Measurements from ENCODE around the gene LAG3. TPM values are rescaled to one million over a fixed set of nuclear protein-coding genes. Genes with fewer than 3 reads are reported as not detected.

LAG3 gene
- total RNA-seq, 4 donors from 2014 or later, result 0.41 to 14.6 (median 4.0) TPM

DNA sequence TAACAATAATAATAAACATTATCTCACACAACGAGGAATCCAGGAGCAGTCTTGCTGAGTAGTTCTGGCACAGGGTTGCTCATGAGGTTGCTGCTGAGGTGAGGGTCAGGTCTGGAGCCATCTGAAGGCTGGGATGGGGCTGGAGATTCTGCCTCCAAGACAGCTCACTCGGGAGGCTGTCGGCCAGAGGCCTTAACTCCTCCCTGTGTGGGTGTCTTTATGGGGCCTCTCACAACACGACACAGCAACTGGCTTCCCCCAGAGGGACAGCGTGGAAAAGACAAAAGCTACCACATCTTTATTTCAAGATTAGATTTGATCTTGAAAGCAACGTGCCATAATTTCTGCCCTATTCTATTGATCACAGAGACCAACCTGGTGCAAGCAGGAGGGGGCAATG lies 9.8 kb downstream of the LAG3 start:
- intact Hi-C loops (cut with DNase I; ENCODE audit: low total_unique reads), result no loop called here
- Histone ChIP-seq H3K36me3 (no peaks in the 10 kb centered on the region), H3K27me3 (no peaks in the 10 kb centered on the region), H3K27ac (no peak overlapping the region), H3K9me3 (no peaks in the 10 kb centered on the region), H3K4me1 (no peaks in the 10 kb centered on the region), H3K4me3 (no peak overlapping the region)
- DNase-seq, result no peak
- no peak for TF ChIP-seq POLR2A (IDR thresholded peaks at IDR 0.05)
- TF ChIP-seq, protein P1, sequence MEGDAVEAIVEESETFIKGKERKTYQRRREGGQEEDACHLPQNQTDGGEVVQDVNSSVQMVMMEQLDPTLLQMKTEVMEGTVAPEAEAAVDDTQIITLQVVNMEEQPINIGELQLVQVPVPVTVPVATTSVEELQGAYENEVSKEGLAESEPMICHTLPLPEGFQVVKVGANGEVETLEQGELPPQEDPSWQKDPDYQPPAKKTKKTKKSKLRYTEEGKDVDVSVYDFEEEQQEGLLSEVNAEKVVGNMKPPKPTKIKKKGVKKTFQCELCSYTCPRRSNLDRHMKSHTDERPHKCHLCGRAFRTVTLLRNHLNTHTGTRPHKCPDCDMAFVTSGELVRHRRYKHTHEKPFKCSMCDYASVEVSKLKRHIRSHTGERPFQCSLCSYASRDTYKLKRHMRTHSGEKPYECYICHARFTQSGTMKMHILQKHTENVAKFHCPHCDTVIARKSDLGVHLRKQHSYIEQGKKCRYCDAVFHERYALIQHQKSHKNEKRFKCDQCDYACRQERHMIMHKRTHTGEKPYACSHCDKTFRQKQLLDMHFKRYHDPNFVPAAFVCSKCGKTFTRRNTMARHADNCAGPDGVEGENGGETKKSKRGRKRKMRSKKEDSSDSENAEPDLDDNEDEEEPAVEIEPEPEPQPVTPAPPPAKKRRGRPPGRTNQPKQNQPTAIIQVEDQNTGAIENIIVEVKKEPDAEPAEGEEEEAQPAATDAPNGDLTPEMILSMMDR (IDR thresholded peaks at IDR 0.05), result no peak

DNA sequence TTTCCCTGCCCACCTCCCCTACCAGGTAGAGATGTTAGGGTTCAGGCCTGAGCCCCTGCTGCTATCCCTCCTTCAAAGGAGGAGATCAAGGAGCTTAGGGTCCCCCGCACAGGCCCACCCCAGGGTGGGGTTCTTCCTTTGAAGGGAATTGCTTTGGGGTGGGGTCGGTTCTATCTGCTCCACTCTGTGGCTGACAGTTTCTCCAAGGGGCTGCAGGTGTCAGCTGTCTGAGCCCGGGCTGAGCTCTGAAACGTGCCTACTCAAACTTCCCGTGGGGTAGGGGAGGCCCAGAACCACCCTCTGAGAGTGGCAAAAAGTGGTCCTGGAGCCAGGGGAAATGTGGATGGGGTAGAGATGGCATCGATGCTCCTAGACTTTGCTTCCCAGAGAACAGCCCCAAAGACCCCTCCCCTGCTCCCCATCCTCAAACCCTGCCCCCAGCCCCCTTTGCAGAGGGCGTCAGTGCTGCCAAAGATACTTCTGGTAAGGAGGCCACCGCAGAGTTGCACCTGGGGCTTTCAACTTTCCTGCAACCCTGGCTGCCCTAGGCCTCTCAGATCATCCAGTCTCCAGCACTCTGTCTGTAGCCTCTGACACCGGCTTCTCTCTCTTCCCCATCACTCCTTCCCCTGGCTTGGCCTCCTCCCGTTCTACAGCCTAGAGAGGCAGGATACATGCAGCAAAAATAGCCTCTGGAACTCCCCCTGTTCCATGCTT lies 10.7 kb downstream of the LAG3 start:
- no peak for TF ChIP-seq POLR2A (IDR thresholded peaks at IDR 0.05)
- TF ChIP-seq, protein P1 (IDR thresholded peaks at IDR 0.05), result no peak
- Histone ChIP-seq H3K4me1 (no peaks in the 10 kb centered on the region), H3K4me3 (no peak overlapping the region), H3K36me3 (no peaks in the 10 kb centered on the region), H3K9me3 (no peaks in the 10 kb centered on the region), H3K27ac (no peak overlapping the region), H3K27me3 (no peaks in the 10 kb centered on the region)
- DNase-seq, result no peak
- intact Hi-C loops (cut with DNase I; ENCODE audit: low total_unique reads), result no loop called here

DNA sequence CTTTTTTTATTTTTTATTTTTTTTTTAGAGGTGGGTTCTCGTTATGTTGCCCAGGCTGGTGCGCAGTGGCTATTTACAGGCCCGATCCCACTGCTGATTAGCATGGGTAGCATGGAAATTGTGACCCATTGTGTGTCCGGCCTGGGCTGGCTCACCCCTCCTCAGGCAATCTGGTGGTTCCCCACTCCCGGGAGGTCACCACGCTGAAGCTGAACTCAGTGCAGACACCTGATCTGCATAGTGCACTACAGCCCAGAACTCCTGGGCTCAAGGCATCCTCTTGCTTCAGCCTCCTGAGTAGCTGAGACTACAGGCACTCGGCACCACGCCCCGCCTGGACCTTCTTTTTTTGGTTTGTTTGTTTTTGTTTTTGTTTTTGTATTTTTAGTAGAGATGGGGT lies 11.5 kb downstream of the LAG3 start:
- intact Hi-C loops (cut with DNase I; ENCODE audit: low total_unique reads), result no loop called here
- H3K9me3 ChIP-seq, result no peaks in the 10 kb centered on the region
- no peak overlapping the region for H3K4me3 ChIP-seq
- no peak for DNase-seq
- no peaks in the 10 kb centered on the region for H3K36me3 ChIP-seq
- H3K4me1 ChIP-seq, result no peaks in the 10 kb centered on the region
- no peaks in the 10 kb centered on the region for H3K27me3 ChIP-seq
- H3K27ac ChIP-seq, result no peak overlapping the region
- TF ChIP-seq, protein P1 (IDR thresholded peaks at IDR 0.05), result no peak
- TF ChIP-seq POLR2A (IDR thresholded peaks at IDR 0.05), result no peak

DNA sequence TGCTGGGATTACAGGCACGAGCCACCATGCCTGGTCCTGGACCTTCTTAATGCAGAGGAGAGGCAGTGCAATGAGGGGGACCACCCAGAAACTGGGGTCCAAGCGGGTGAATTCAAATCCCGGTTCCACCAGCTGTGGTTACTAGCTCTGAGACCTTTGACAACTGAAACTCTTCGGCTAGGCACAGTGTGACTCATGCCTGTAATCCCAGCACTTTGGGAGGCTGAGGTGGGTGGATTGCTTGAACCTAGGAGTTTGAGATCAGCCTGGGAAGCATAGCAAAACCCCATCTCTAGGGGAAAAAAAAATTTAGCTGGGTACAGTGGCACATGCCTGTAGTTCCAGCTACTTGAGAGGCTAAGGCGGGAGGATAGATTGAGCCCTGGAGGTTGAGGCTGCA lies 12.0 kb downstream of the LAG3 start:
- Histone ChIP-seq H3K27ac (no peak overlapping the region), H3K36me3 (no peaks in the 10 kb centered on the region), H3K4me1 (no peaks in the 10 kb centered on the region), H3K27me3 (no peaks in the 10 kb centered on the region), H3K9me3 (no peaks in the 10 kb centered on the region), H3K4me3 (no peak overlapping the region)
- DNase-seq, result no peak
- intact Hi-C loops (cut with DNase I; ENCODE audit: low total_unique reads), result no loop called here
- TF ChIP-seq POLR2A (IDR thresholded peaks at IDR 0.05), result no peak
- TF ChIP-seq, protein P1 (IDR thresholded peaks at IDR 0.05), result no peak

DNA sequence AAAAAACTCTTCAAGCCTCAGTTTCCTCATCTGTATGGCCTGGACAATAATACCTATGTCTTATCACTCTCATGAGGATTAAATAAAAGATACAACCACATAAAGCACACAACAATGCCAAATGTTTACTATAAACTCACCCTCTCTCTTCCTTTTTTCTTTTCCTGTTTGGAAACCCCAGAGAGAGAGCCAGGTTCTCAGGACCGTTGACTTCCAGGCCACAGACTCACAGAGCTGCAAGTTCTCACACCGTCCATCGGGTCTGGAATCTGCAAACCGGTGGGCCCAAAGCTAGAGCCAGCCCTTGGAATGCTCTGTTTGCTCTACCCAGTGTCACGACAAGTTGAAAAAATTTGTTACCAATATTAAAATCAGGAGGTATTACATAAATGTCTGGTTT lies 12.4 kb downstream of the LAG3 start:
- no peak for DNase-seq
- TF ChIP-seq, protein P1 (IDR thresholded peaks at IDR 0.05), result no peak
- no peak for TF ChIP-seq POLR2A (IDR thresholded peaks at IDR 0.05)
- intact Hi-C loops (cut with DNase I; ENCODE audit: low total_unique reads), result no loop called here

More for the DNA sequence above, 12.4 kb downstream of the LAG3 start:
- Histone ChIP-seq H3K9me3 (no peaks in the 10 kb centered on the region), H3K27me3 (no peaks in the 10 kb centered on the region), H3K27ac (no peak overlapping the region), H3K4me1 (no peaks in the 10 kb centered on the region), H3K36me3 (no peaks in the 10 kb centered on the region), H3K4me3 (no peak overlapping the region)
